GM23338 (cell line): Measurements from ENCODE around the gene TMEM30A. TPM values are rescaled to one million over a fixed set of nuclear protein-coding genes. Genes with fewer than 3 reads are reported as not detected.
A peak's percentile ranks its signal among the peaks of the same experiment; 100 is the strongest.

Source experiments
- ATAC-seq: fragments of 200-7000 bp; cut with Tn5 transposase; 3 replicates; pipeline ENCODE4 v1.9.1; 2020
- DNase-seq: peaks from one replicate; pipeline ENCODE4 v3.0.0-alpha.2; 2015; ENCODE audit warnings: low spot score
- H2AFZ ChIP-seq: fragments of 200-600 bp; sonication (generic); 2 replicates; pipeline ENCODE4 v1.8.0; 2016; ENCODE audit warnings: antibody characterized with exemption, mild to moderate bottlenecking, moderate library complexity
- H3F3A ChIP-seq: fragments of 200-600 bp; sonication (generic); replicated peaks from 2 replicates; pipeline ENCODE4 v1.8.0; 2017; ENCODE audit warnings: antibody characterized with exemption, mixed run types, low read depth
- H3K27ac ChIP-seq: fragments of 200-600 bp; sonication (generic); 2 replicates; pipeline ENCODE4 v1.6.1; 2016; ENCODE audit warnings: low read depth
- H3K27me3 ChIP-seq: fragments of 200-600 bp; sonication (generic); 2 replicates; pipeline ENCODE4 v1.8.0; 2016; ENCODE audit warnings: mild to moderate bottlenecking, mixed run types, moderate library complexity; ENCODE audit not compliant: insufficient read depth
- H3K36me3 ChIP-seq: fragments of 200-600 bp; sonication (generic); 2 replicates; pipeline ENCODE4 v1.8.0; 2016; ENCODE audit warnings: mild to moderate bottlenecking; ENCODE audit not compliant: insufficient read depth
- H3K4me1 ChIP-seq: fragments of 200-600 bp; sonication (generic); 2 replicates; pipeline ENCODE4 v1.8.0; 2016; ENCODE audit warnings: mild to moderate bottlenecking, moderate library complexity; ENCODE audit not compliant: insufficient read depth
- H3K4me2 ChIP-seq: fragments of 200-600 bp; sonication (generic); 2 replicates; pipeline ENCODE4 v1.7.1; 2017; ENCODE audit warnings: mixed run types
- H3K4me3 ChIP-seq: fragments of 200-600 bp; sonication (generic); 2 replicates; pipeline ENCODE4 v1.6.1; 2016; ENCODE audit warnings: mixed run types
- H3K79me2 ChIP-seq: fragments of 200-600 bp; sonication (generic); replicated peaks from 2 replicates; pipeline ENCODE4 v1.8.0; 2017; ENCODE audit warnings: mild to moderate bottlenecking; ENCODE audit not compliant: insufficient read depth
- H3K9me2 ChIP-seq: fragments of 200-600 bp; sonication (generic); 2 replicates; pipeline ENCODE4 v1.8.0; 2017; ENCODE audit not compliant: insufficient read depth
- H4K20me1 ChIP-seq: fragments of 200-600 bp; sonication (generic); replicated peaks from 2 replicates; pipeline ENCODE4 v1.8.0; 2017; ENCODE audit warnings: mild to moderate bottlenecking; ENCODE audit not compliant: insufficient read depth
- H3K27ac Mint-ChIP-seq: 2 replicates; pipeline ENCODE4 v1.8.0; 2020; ENCODE audit warnings: inconsistent platforms, mild to moderate bottlenecking, moderate library complexity, mixed read lengths
- H3K27me3 Mint-ChIP-seq: 3 replicates; pipeline ENCODE4 v1.8.0; 2022; ENCODE audit warnings: low read depth, mild to moderate bottlenecking, moderate library complexity, mixed read lengths, inconsistent platforms; ENCODE audit not compliant: insufficient read depth, poor library complexity
- H3K36me3 Mint-ChIP-seq: 3 replicates; pipeline ENCODE4 v1.8.0; 2021; ENCODE audit warnings: low read depth, mild to moderate bottlenecking, inconsistent platforms, moderate library complexity, mixed read lengths
- H3K4me1 Mint-ChIP-seq: 3 replicates; pipeline ENCODE4 v1.8.0; 2020; ENCODE audit warnings: mild to moderate bottlenecking, inconsistent platforms, mixed read lengths
- H3K4me3 Mint-ChIP-seq: 3 replicates; pipeline ENCODE4 v1.8.0; 2021; ENCODE audit warnings: moderate library complexity, mild to moderate bottlenecking, inconsistent platforms, mixed read lengths
- H3K9me3 Mint-ChIP-seq: 3 replicates; pipeline ENCODE4 v1.8.0; 2020; ENCODE audit warnings: moderate library complexity, mild to moderate bottlenecking, inconsistent platforms, mixed read lengths
- CREB1 ChIP-seq: fragments of 250-450 bp; sonication (Bioruptor Pico); IDR thresholded peaks from 2 replicates; pipeline ENCODE4 v1.5.0; 2020; ENCODE audit warnings: low read depth, mild to moderate bottlenecking, moderate library complexity
- ETS1 ChIP-seq: IDR thresholded peaks from 2 replicates; pipeline ENCODE4 v1.6.1; 2016; ENCODE audit warnings: antibody characterized with exemption
- EZH2 ChIP-seq: fragments of 200-600 bp; sonication (generic); IDR thresholded peaks from one replicate; pipeline ENCODE4 v1.8.0; 2017; ENCODE audit warnings: antibody characterized with exemption, mild to moderate bottlenecking, low read depth; ENCODE audit not compliant: unreplicated experiment
- EZH2phosphoT487 ChIP-seq: fragments of 200-600 bp; sonication (generic); IDR thresholded peaks from one replicate; pipeline ENCODE4 v1.8.1; 2018; ENCODE audit warnings: antibody characterized with exemption; ENCODE audit not compliant: unreplicated experiment
- NANOG ChIP-seq: IDR thresholded peaks from 2 replicates; pipeline ENCODE4 v1.6.1; 2016; ENCODE audit warnings: antibody characterized with exemption, borderline replicate concordance
- POLR2AphosphoS5 ChIP-seq: IDR thresholded peaks from 2 replicates; pipeline ENCODE4 v1.6.1; 2016; ENCODE audit warnings: antibody characterized with exemption, low read depth
- STAT1 ChIP-seq: IDR thresholded peaks from one replicate; pipeline ENCODE4 v1.6.1; 2016; ENCODE audit warnings: antibody characterized with exemption; ENCODE audit not compliant: unreplicated experiment
- polyA plus RNA-seq: library from polyadenylated mRNA; unstranded; fragments of >200 nt; fragmentation: Nextera tagmentation; extraction: Ambion mirVana; gene quantifications from 2 replicates; pipeline ENCODE4 v1.2.1, GENCODE V29; 2016
- total RNA-seq: library from RNA; depleted of rRNA; stranded (reverse); fragments of >200 nt; shearing (Covaris generic); gene quantifications from 2 replicates; pipeline ENCODE4 v1.2.3, GENCODE V29; 2014
- TF ChIP-seq, protein P1 (sequence below), 2 experiments: fragments of 200-600 bp in 1 of 2; sonication (generic) in 1 of 2; conservative IDR thresholded peaks; 2 replicates each; pipeline versions ENCODE4 v1.5.1 to v1.6.1; 2016 to 2017; ENCODE audit warnings: antibody characterized with exemption in 2 of 2, low read depth in 2 of 2, mild to moderate bottlenecking in 2 of 2, moderate library complexity in 1 of 2
- TF ChIP-seq, protein P2 (sequence below): IDR thresholded peaks from one replicate; pipeline ENCODE4 v1.6.1; 2018; ENCODE audit warnings: antibody characterized with exemption; ENCODE audit not compliant: unreplicated experiment

The TMEM30A gene
- total and polyA plus RNA-seq, 2 experiments from 2014 or later = 61.7 to 99.9 TPM

GRCh38 chr6:75291331-75291730 is 6.7 kb upstream of the TMEM30A start (continued):
- TF ChIP-seq, protein P1, sequence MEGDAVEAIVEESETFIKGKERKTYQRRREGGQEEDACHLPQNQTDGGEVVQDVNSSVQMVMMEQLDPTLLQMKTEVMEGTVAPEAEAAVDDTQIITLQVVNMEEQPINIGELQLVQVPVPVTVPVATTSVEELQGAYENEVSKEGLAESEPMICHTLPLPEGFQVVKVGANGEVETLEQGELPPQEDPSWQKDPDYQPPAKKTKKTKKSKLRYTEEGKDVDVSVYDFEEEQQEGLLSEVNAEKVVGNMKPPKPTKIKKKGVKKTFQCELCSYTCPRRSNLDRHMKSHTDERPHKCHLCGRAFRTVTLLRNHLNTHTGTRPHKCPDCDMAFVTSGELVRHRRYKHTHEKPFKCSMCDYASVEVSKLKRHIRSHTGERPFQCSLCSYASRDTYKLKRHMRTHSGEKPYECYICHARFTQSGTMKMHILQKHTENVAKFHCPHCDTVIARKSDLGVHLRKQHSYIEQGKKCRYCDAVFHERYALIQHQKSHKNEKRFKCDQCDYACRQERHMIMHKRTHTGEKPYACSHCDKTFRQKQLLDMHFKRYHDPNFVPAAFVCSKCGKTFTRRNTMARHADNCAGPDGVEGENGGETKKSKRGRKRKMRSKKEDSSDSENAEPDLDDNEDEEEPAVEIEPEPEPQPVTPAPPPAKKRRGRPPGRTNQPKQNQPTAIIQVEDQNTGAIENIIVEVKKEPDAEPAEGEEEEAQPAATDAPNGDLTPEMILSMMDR (conservative IDR thresholded peaks at IDR 0.05; ENCODE audit: low read depth in 2 of 2) = no peak
- TF ChIP-seq STAT1 = no peak
- TF ChIP-seq EZH2 = no peak

- Histone ChIP-seq H3K4me1 (peaks cover 5% of the 10 kb centered on the region; the same call in 1 of the 2 replicates), H3K4me2 (peak overlapping the region; percentile 11), H3K9me2 (no peaks in the 10 kb centered on the region), H4K20me1 (no peaks in the 10 kb centered on the region), H2AFZ (no peak overlapping the region), H3K27me3 (no peaks in the 10 kb centered on the region), H3F3A (no peaks in the 10 kb centered on the region), H3K79me2 (no peaks in the 10 kb centered on the region; the same call in 1 of the 2 replicates), H3K27ac (no peak overlapping the region; the same call in 1 of the 2 replicates), H3K36me3 (no peaks in the 10 kb centered on the region), H3K4me3 (no peak overlapping the region)
- ATAC-seq (peak; percentile 71), DNase-seq (peak; percentile 60)
- Mint-ChIP-seq H3K36me3 (no peaks in the 10 kb centered on the region), H3K27ac (no peak overlapping the region), H3K9me3 (no peaks in the 10 kb centered on the region), H3K4me1 (peaks cover 18% of the 10 kb centered on the region), H3K27me3 (no peaks in the 10 kb centered on the region), H3K4me3 (no peak overlapping the region)
- TF ChIP-seq POLR2AphosphoS5 (no peak), CREB1 (CRISPR knock-in tag) (no peak)
- TF ChIP-seq, protein P2, sequence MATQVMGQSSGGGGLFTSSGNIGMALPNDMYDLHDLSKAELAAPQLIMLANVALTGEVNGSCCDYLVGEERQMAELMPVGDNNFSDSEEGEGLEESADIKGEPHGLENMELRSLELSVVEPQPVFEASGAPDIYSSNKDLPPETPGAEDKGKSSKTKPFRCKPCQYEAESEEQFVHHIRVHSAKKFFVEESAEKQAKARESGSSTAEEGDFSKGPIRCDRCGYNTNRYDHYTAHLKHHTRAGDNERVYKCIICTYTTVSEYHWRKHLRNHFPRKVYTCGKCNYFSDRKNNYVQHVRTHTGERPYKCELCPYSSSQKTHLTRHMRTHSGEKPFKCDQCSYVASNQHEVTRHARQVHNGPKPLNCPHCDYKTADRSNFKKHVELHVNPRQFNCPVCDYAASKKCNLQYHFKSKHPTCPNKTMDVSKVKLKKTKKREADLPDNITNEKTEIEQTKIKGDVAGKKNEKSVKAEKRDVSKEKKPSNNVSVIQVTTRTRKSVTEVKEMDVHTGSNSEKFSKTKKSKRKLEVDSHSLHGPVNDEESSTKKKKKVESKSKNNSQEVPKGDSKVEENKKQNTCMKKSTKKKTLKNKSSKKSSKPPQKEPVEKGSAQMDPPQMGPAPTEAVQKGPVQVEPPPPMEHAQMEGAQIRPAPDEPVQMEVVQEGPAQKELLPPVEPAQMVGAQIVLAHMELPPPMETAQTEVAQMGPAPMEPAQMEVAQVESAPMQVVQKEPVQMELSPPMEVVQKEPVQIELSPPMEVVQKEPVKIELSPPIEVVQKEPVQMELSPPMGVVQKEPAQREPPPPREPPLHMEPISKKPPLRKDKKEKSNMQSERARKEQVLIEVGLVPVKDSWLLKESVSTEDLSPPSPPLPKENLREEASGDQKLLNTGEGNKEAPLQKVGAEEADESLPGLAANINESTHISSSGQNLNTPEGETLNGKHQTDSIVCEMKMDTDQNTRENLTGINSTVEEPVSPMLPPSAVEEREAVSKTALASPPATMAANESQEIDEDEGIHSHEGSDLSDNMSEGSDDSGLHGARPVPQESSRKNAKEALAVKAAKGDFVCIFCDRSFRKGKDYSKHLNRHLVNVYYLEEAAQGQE = no peak
These were observed 5.7 kb upstream of the TMEM30A start for GRCh38 chr6:75290136-75290945.

DNA sequence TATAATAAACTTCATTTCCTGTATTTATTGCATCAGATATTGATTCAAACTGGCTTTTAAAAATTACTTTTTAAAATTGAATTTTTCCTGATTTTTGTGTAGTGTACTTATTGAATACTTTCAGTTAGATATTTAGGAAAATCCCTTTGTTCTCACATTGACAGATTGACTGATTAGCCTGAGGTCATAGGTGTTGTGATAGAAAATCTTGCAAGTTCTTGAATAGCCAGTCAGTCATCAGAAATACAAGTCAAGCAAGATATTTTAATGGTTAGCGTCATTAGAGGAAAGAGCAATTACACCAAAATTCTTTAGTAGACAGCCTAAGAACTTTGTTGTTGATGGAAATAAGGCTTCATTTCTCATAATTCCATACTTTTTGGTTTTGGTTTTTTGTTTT is 3.4 kb upstream of the TMEM30A start:
- Histone ChIP-seq H3K4me3 (no peak overlapping the region), H3K4me1 (peaks cover 6% of the 10 kb centered on the region), H3F3A (no peaks in the 10 kb centered on the region), H3K79me2 (peaks cover 14% of the 10 kb centered on the region), H3K36me3 (no peaks in the 10 kb centered on the region), H2AFZ (no peak overlapping the region), H3K4me2 (no peak overlapping the region), H3K27me3 (no peaks in the 10 kb centered on the region), H3K9me2 (no peaks in the 10 kb centered on the region), H4K20me1 (no peaks in the 10 kb centered on the region; the same call in 1 of the 2 replicates), H3K27ac (no peak overlapping the region)
- Mint-ChIP-seq H3K9me3 (no peaks in the 10 kb centered on the region), H3K36me3 (no peaks in the 10 kb centered on the region), H3K4me1 (peaks cover 18% of the 10 kb centered on the region), H3K4me3 (no peak overlapping the region), H3K27me3 (no peaks in the 10 kb centered on the region), H3K27ac (no peak overlapping the region)
- ATAC-seq (no peak), DNase-seq (no peak)
- TF ChIP-seq NANOG (no peak), ETS1 (no peak), EZH2phosphoT487 (no peak)
- TF ChIP-seq, protein P2 = no peak
